Activated CD4-positive, alpha-beta T cell treated with anti-CD3 and anti-CD28 coated beads, Interleukin-2, Interleukin-6, amounts not matched to agents 100 ng/mL and 50 ng/mL, durations not matched to agents 16 hours and 8 hours (primary cell): Measurements from ENCODE around the gene CD9.
"Not testable (repeated sequence)": the region's sequence is repeated elsewhere in the genome, so short reads cannot be mapped to it uniquely, and the experiment has no call there.

ENCODE experiments used
- DNase-seq: peaks from one replicate; pipeline ENCODE4 v3.0.0-alpha.2; 2020

The CD9 gene

GRCh38 chr12:6199531-6200255 is 507 bp upstream of the CD9 start:
- no peak for DNase-seq

- no peak for DNase-seq
Observed at GRCh38 chr12:6201213-6201608, 1.0 kb downstream of the CD9 start.

GRCh38 chr12:6201826-6202225 is 1.6 kb downstream of the CD9 start:
- no peak for DNase-seq

- no peak for DNase-seq
Observed at GRCh38 chr12:6202304-6202703, 2.1 kb downstream of the CD9 start.

GRCh38 chr12:6202846-6203245 is 2.6 kb downstream of the CD9 start:
- no peak for DNase-seq

GRCh38 chr12:6203601-6204000 is 3.4 kb downstream of the CD9 start:
- no peak for DNase-seq

GRCh38 chr12:6204533-6205143 is 4.4 kb downstream of the CD9 start:
- no peak for DNase-seq

- no peak for DNase-seq
Observed at GRCh38 chr12:6205144-6205539, 4.9 kb downstream of the CD9 start.

GRCh38 chr12:6205761-6206160 is 5.6 kb downstream of the CD9 start:
- DNase-seq, result no peak

GRCh38 chr12:6206327-6206726 is 6.1 kb downstream of the CD9 start:
- no peak for DNase-seq

- DNase-seq, result no peak
Observed at GRCh38 chr12:6207259-6207925, 7.2 kb downstream of the CD9 start.

- DNase-seq, result no peak
Observed at GRCh38 chr12:6208130-6208529, 7.9 kb downstream of the CD9 start.

- not testable (repeated sequence) for DNase-seq
Observed at GRCh38 chr12:6209428-6209827, 9.2 kb downstream of the CD9 start.

GRCh38 chr12:6211421-6211869 is 11.2 kb downstream of the CD9 start:
- DNase-seq, result no peak

GRCh38 chr12:6212086-6212485 is 11.9 kb downstream of the CD9 start:
- DNase-seq, result no peak

- DNase-seq, result no peak
Observed at GRCh38 chr12:6213969-6214368, 13.8 kb downstream of the CD9 start.

GRCh38 chr12:6214633-6215032 is 14.4 kb downstream of the CD9 start:
- DNase-seq, result no peak

- no peak for DNase-seq
Observed at GRCh38 chr12:6215120-6215807, 15.1 kb downstream of the CD9 start.

GRCh38 chr12:6215932-6216494 is 15.8 kb downstream of the CD9 start:
- peak; percentile 37 for DNase-seq

GRCh38 chr12:6216581-6216980 is 16.4 kb downstream of the CD9 start:
- DNase-seq, result no peak

GRCh38 chr12:6218347-6218925 is 18.2 kb downstream of the CD9 start:
- DNase-seq, result no peak

- DNase-seq, result no peak
Observed at GRCh38 chr12:6219980-6220379, 19.8 kb downstream of the CD9 start.

- DNase-seq, result no peak
Observed at GRCh38 chr12:6221146-6221545, 20.9 kb downstream of the CD9 start.
